GM12872 (cell line): ENCODE data around the gene KNDC1.

Experiments used
- TF ChIP-seq, protein P1 (sequence below): IDR thresholded peaks from 3 replicates; pipeline ENCODE4 v1.5.1; 2011; ENCODE audit warnings: low read depth, mild to moderate bottlenecking, low read length, moderate library complexity; ENCODE audit not compliant: insufficient read depth

KNDC1 gene

DNA sequence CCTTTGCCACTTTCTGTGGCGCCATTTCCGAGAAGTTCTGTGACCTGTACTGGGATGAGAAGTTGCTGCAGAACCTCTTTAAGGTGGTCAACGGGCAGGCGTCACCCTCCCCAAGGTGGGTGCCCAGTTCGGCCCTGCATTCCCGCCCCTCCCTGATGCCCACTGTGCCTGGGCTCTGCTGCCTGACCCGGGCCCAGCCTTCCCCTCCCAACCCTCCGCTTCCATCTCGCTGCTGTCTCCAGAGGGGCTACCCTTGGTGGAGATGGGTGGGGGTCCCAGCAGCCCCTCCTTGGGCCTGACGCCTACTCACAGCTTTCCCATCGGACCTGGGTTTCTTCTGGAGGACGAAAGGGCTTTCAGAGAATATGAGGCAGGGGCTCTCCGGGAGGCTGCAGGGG is 39.5 kb downstream of the KNDC1 start:
- TF ChIP-seq, protein P1, sequence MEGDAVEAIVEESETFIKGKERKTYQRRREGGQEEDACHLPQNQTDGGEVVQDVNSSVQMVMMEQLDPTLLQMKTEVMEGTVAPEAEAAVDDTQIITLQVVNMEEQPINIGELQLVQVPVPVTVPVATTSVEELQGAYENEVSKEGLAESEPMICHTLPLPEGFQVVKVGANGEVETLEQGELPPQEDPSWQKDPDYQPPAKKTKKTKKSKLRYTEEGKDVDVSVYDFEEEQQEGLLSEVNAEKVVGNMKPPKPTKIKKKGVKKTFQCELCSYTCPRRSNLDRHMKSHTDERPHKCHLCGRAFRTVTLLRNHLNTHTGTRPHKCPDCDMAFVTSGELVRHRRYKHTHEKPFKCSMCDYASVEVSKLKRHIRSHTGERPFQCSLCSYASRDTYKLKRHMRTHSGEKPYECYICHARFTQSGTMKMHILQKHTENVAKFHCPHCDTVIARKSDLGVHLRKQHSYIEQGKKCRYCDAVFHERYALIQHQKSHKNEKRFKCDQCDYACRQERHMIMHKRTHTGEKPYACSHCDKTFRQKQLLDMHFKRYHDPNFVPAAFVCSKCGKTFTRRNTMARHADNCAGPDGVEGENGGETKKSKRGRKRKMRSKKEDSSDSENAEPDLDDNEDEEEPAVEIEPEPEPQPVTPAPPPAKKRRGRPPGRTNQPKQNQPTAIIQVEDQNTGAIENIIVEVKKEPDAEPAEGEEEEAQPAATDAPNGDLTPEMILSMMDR = no peak

DNA sequence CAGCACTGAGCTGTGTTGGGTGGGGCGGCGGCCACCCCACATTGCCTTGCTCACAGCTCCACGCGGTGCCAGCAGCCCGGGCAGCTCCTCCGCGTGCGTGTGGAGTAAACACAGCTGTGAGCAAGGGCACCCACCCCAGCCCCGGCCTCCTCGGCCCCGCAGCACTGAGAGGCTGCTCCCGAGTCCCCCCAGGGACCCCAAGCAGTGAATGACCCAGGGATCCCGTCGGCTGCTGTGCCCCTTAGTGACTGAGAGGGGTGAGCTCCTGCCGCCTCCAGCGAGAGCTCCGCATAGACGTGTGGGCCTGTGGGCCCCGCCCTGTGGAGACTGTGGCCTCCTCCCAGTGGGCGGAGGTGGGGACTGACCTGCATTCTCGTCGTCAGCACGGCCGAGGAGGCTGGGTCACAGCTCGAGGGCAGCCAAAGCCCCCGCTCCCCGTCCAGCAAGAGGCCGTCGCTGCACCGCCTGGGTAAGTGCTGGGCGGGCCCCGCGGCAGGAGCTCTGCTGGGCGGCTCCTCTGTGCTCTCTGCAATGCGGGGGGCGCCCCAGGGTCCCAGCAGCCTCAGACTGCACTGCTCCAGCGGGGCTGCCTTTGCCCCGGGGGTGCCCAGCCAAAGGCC is 40.1 kb downstream of the KNDC1 start:
- TF ChIP-seq, protein P1 = no peak

DNA sequence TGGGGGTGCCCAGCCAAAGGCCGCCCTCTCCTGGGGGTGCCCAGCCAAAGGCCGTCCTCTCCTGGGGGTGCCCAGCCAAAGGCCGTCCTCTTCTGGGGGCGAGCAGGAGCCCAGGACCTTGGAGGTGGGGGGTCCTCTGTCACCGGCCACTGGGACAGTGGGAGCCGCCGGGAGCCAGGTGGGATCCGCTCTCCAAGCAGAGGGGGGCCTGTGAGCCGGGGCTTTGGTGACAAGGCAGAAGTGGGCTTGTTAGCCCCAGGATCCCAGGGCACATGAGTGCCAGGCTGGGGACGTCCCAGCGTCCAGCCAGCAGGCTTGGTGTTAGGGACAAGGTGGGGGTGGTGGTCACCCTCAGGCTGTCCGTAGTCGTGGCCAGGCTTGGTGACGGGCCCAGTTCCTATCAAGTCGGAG is 40.6 kb downstream of the KNDC1 start:
- TF ChIP-seq, protein P1 = no peak

DNA sequence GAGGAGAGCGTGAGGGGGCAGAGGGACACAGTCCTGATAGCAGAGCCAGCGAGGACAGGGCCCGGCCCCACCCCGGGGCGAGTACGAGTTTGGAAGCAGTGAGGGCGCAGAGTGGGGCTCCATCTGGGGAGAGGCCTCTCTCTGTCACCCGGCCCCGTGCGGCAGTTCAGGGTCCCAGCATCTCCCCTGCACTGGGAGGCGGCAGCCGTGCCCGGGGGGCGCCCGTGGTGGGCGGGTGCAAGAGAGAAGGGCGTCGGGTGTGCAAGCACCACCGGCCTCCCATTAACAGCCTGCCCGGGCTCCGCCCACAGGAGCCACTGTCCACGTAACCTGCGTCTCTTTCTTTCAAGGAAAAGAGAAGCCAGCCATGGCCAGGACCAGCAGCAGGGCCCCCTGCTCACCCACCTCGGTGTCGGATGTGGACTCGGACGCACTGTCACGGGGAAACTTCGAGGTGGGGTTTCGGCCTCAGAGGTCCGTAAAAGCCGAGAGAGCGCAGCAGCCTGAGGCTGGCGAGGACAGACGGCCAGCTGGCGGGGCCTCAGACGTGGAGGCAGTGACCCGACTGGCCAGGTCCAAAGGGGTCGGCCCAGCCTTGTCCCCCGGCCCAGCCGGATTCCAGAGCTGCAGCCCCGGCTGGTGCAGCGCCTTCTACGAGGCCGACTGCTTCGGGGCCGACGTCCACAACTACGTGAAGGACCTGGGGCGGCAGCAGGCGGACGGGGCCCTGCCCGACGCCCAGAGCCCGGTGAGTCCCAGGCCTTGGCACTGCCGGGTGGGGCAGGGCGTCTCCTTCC is 41.3 kb downstream of the KNDC1 start:
- TF ChIP-seq, protein P1 = no peak

DNA sequence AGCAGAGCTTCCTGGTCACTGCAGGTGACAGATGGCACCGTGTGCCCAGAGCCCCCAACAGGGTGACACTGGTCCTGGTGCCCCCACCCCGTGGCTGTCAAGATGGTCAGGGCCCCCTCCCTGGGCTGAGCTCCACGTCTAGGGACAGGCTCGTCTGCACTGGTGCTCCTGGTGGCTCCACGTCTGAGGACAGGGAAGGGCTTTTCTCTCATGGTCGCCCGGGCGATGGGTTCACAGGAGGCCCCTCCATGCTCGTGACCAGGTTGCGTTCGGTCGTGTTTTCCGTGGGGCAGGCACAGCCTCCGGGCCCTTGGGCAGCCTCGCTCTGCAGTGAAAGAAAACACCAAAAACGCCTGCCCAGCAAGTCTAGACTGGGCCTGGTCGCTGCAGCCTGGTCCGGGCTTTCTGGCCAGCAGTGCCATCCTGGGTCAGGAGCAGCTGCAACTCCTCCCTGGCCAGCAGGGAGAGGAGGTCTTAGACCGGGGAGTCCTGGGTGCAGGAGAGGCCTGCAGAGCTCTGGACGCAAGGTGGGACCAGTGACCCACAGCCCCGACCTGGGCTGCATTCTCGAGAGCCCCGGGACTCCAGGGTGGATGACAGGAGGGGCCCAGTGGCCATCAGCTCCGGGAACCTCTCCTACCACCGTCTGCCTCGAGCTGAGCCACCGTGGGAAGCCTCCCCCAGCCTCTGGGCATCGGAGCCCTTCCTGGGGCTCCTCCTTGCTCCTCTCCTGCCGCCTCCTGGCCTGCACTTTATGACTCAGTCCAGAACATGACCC is 42.1 kb downstream of the KNDC1 start:
- TF ChIP-seq, protein P1 = no peak

DNA sequence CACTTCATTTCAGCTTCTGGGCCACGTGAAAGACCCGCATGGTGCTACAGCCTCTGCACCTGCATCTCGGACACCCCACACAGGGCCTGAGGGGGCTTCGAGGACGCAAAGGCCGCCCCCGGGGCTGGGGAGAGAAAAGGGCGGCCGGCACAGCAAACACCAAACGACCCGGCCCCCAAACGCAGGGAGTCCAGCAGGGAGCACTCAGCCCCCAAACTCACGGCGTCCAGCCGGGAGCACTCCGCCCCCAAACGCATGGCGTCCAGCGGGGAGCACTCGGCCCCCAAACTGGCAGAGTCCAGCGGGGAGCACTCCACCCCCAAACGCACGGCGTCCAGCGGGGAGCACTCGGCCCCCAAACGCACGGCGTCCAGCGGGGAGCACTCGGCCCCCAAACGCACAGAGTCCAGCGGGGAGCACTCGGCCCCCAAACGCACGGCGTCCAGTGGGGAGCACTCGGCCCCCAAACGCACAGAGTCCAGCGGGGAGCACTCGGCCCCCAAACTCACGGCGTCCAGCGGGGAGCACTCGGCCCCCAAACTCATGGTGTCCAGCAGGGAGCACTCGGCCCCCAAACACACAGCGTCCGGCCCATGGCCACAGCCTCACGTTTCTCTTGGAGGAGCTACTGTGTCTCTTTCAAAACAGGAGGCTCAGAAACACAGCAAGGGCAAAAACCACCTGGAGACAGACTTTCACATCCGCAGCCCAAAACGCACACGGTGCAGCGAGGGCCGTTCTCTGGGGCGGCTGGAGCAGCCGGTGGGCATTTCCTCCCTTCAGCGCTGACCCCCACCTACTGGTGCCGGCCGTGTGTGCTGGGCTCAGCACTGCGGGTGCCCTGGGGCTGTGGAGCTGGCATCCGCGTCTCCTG is 43.0 kb downstream of the KNDC1 start:
- TF ChIP-seq, protein P1 = no peak
